GM12878 (cell line): ENCODE data around the gene ARAP2. TPM values are rescaled to one million over a fixed set of nuclear protein-coding genes. Genes with fewer than 3 reads are reported as not detected.

Experiments
- ATAC-seq: fragments of 200-7000 bp; cut with Tn5 transposase; 3 replicates; pipeline ENCODE4 v1.9.1; 2020; ENCODE audit warnings: mild to moderate bottlenecking, moderate library complexity
- BruUV-seq: library from RNA; stranded (reverse); fragments of 400-500 nt; replicated peaks from 2 replicates; lab custom pipeline; 2021; lab: Mats Ljungman, UMichigan
- CTCF ChIA-PET: fragments of 300-600 bp; sonication (Branson Sonifier 250); formaldehyde crosslinking; extraction: SDS; loops from one replicate; lab custom pipeline; 2021; ENCODE audit warnings: inconsistent platforms; lab: Yijun Ruan, JAX
- POLR2A ChIA-PET: fragments of 350-600 bp; formaldehyde crosslinking; extraction: SDS; loops from one replicate; lab custom pipeline; 2021; ENCODE audit warnings: inconsistent platforms; lab: Charles Lee
- RAD21 ChIA-PET: fragments of 300-600 bp; sonication (Branson Sonifier 250); formaldehyde crosslinking; loops from one replicate; lab custom pipeline; 2023; ENCODE audit warnings: antibody characterized with exemption; ENCODE audit not compliant: unreplicated experiment; lab: Charles Lee
- SMC1A ChIA-PET: fragments of 300-600 bp; sonication (Branson Sonifier 250); formaldehyde crosslinking; loops from one replicate; lab custom pipeline; 2023; ENCODE audit not compliant: unreplicated experiment, uncharacterized antibody; lab: Charles Lee
- DNase-seq: peaks from one replicate; pipeline ENCODE4 v3.0.0-alpha.2; 2011; ENCODE audit warnings: low read depth, low spot score
- FAIRE-seq: peaks from 3 replicates; lab custom pipeline; 2011; peaks lifted over from hg19 to GRCh38; lab: Jason Lieb, UNC
- H2AFZ ChIP-seq: 2 replicates; pipeline ENCODE4 v1.6.0; 2011; ENCODE audit warnings: low read depth, low read length, control low read depth; ENCODE audit not compliant: control insufficient read depth
- H3K27ac ChIP-seq: 2 replicates; pipeline ENCODE4 v1.5.1; 2011; ENCODE audit warnings: control low read depth; ENCODE audit not compliant: control insufficient read depth, insufficient read depth
- H3K27me3 ChIP-seq, 2 experiments: replicated peaks in 1 of 2; 2 replicates each; pipeline versions ENCODE4 v1.6.0 to v1.6.1; 2011; ENCODE audit warnings: low read length in 1 of 2; ENCODE audit not compliant: control insufficient read depth in 2 of 2, insufficient read depth in 2 of 2
- H3K36me3 ChIP-seq, 2 experiments: 2 replicates each; pipeline ENCODE4 v1.5.1; 2011; ENCODE audit warnings: low read length in 1 of 2; ENCODE audit not compliant: control insufficient read depth in 2 of 2, insufficient read depth in 2 of 2
- H3K4me1 ChIP-seq: 2 replicates; pipeline ENCODE4 v1.6.1; 2011; ENCODE audit warnings: mild to moderate bottlenecking, low read length, moderate library complexity, mixed read lengths; ENCODE audit not compliant: control insufficient read depth, insufficient read depth
- H3K4me2 ChIP-seq: 2 replicates; pipeline ENCODE4 v1.6.0; 2011; ENCODE audit warnings: control low read depth; ENCODE audit not compliant: control insufficient read depth, insufficient read depth
- H3K4me3 ChIP-seq: fragments of 200-600 bp; sonication (generic); 2 replicates; pipeline ENCODE4 v1.5.1; 2016
- H3K79me2 ChIP-seq: 2 replicates; pipeline ENCODE4 v1.6.0; 2011; ENCODE audit warnings: low read length; ENCODE audit not compliant: control insufficient read depth, insufficient read depth
- H3K9ac ChIP-seq: 2 replicates; pipeline ENCODE4 v1.8.0; 2011; ENCODE audit warnings: low read length, control low read depth, mixed read lengths; ENCODE audit not compliant: control insufficient read depth, insufficient read depth
- H3K9me3 ChIP-seq: replicated peaks from 3 replicates; pipeline ENCODE4 v1.5.1; 2011; ENCODE audit warnings: mild to moderate bottlenecking, low read length; ENCODE audit not compliant: control insufficient read depth, insufficient read depth
- H4K20me1 ChIP-seq: 2 replicates; pipeline ENCODE4 v1.6.0; 2011; ENCODE audit not compliant: control insufficient read depth, insufficient read depth
- CBX3 ChIP-seq: fragments of 200-600 bp; sonication (generic); IDR thresholded peaks from 2 replicates; pipeline ENCODE4 v1.6.1; 2016; ENCODE audit warnings: low read depth, borderline replicate concordance
- CHD1 ChIP-seq: IDR thresholded peaks from 2 replicates; pipeline ENCODE4 v1.6.1; 2012; ENCODE audit warnings: low read depth, low read length, improper control_type of control experiment
- CREM ChIP-seq: IDR thresholded peaks from 2 replicates; pipeline ENCODE4 v1.6.1; 2014; ENCODE audit warnings: antibody characterized with exemption, low read depth
- HDAC2 ChIP-seq: fragments of 200-600 bp; sonication (generic); IDR thresholded peaks from 2 replicates; pipeline ENCODE4 v1.6.1; 2017
- KDM1A ChIP-seq: fragments of 200-600 bp; sonication (generic); IDR thresholded peaks from 2 replicates; pipeline ENCODE4 v1.6.1; 2016; ENCODE audit warnings: borderline replicate concordance
- MEF2B ChIP-seq: fragments of 450-650 bp; IDR thresholded peaks from 2 replicates; pipeline ENCODE4 v1.6.1; 2018; ENCODE audit warnings: mild to moderate bottlenecking, moderate library complexity; ENCODE audit not compliant: partially characterized antibody, poor library complexity, severe bottlenecking
- NR2C1 ChIP-seq: fragments of 450-650 bp; IDR thresholded peaks from 2 replicates; pipeline ENCODE4 v1.6.1; 2017; ENCODE audit warnings: antibody characterized with exemption, mild to moderate bottlenecking, moderate library complexity
- NR2F1 ChIP-seq: fragments of 450-650 bp; conservative IDR thresholded peaks from 2 replicates; pipeline ENCODE4 v1.6.1; 2017; ENCODE audit warnings: mild to moderate bottlenecking
- NRF1 ChIP-seq: conservative IDR thresholded peaks from 2 replicates; pipeline ENCODE4 v1.6.1; 2011; ENCODE audit warnings: mild to moderate bottlenecking, low read depth, low read length, improper control_type of control experiment
- PAX8 ChIP-seq: fragments of 450-650 bp; IDR thresholded peaks from 2 replicates; pipeline ENCODE4 v1.6.1; 2017; ENCODE audit warnings: mild to moderate bottlenecking, moderate library complexity
- PML ChIP-seq: IDR thresholded peaks from 2 replicates; pipeline ENCODE4 v1.6.1; 2012; ENCODE audit warnings: low read length, inconsistent platforms
- RFX5 ChIP-seq: IDR thresholded peaks from 2 replicates; pipeline ENCODE4 v1.6.1; 2011; ENCODE audit warnings: low read depth, low read length, improper control_type of control experiment
- SPI1 ChIP-seq: IDR thresholded peaks from 2 replicates; pipeline ENCODE4 v1.6.1; 2011; ENCODE audit warnings: low read depth, mild to moderate bottlenecking, low read length, moderate library complexity, borderline replicate concordance; ENCODE audit not compliant: insufficient read depth
- TBL1XR1 ChIP-seq: IDR thresholded peaks from 2 replicates; pipeline ENCODE4 v1.6.1; 2012; ENCODE audit warnings: low read depth, low read length, improper control_type of control experiment
- TCF3 ChIP-seq: IDR thresholded peaks from 2 replicates; pipeline ENCODE4 v1.6.1; 2012; ENCODE audit warnings: low read depth, mild to moderate bottlenecking, low read length, borderline replicate concordance; ENCODE audit not compliant: insufficient read depth
- WGBS: methylation state at CpG from one replicate; pipeline ENCODE4 v1.1.6; 2016; ENCODE audit warnings: low lambda C conversion rate; ENCODE audit not compliant: insufficient replicate concordance, insufficient coverage; ENCODE audit errors: missing lambda C conversion rate; 5-methylcytosine and 5-hydroxymethylcytosine counted together
- in situ Hi-C: fragments of 300-500 bp; cut with MboI; formaldehyde crosslinking; loops from 9 replicates; pipeline ENCODE4 v1.14.3; 2018; ENCODE audit warnings: mixed read lengths
- intact Hi-C: fragments of 100-400 bp; cut with micrococcal nuclease; formaldehyde crosslinking; loops from one replicate; pipeline ENCODE4 v1.14.2; 2022; ENCODE audit not compliant: unreplicated experiment
- polyA plus RNA-seq, 11 experiments: library from polyadenylated mRNA; depleted of rRNA in 4 of 11; unstranded in 6 of 11; stranded (reverse) in 5 of 11; fragments of >200 nt; fragmentation: Nextera tagmentation in 4 of 11; fragmentation: Illumina TruSeq in 1 of 11; extraction: Ambion mirVana in 4 of 11; extraction: Trizol in 1 of 11; gene quantifications; 1 replicate in 1 of 11; 2 replicates in 10 of 11; pipeline versions ENCODE4 v1.2.1 to v1.2.3, GENCODE V29; 2011 to 2016; ENCODE audit warnings: inconsistent platforms in 2 of 11, missing spikeins in 2 of 11, low read depth in 1 of 11
- total RNA-seq, 4 experiments: library from RNA; depleted of rRNA in 3 of 4; stranded (reverse); fragments of >200 nt in 3 of 4; fragmentation: Illumina TruSeq in 1 of 4; extraction: Trizol in 1 of 4; gene quantifications; 2 replicates each; pipeline versions ENCODE4 v1.2.1 to v1.2.3, GENCODE V29; 2013 to 2021
- TF ChIP-seq, protein P1 (sequence below): fragments of 450-650 bp; conservative IDR thresholded peaks from 2 replicates; pipeline ENCODE4 v1.6.1; 2017; ENCODE audit warnings: mild to moderate bottlenecking, moderate library complexity
- TF ChIP-seq, protein P2 (sequence below): IDR thresholded peaks from 2 replicates; pipeline ENCODE4 v1.6.1; 2011; ENCODE audit warnings: mild to moderate bottlenecking, low read depth, low read length, moderate library complexity; ENCODE audit not compliant: insufficient replicate concordance
- TF ChIP-seq, protein P3 (sequence below): IDR thresholded peaks from 2 replicates; pipeline ENCODE4 v1.6.1; 2012; ENCODE audit warnings: low read depth, low read length, improper control_type of control experiment

ARAP2 gene
- total and polyA plus RNA-seq, 10 of the 15 experiments (the other 5 are each of a cell fraction or from before 2014, with no cell fraction given): 5.4 to 36.1 (median 12.2) TPM

DNA sequence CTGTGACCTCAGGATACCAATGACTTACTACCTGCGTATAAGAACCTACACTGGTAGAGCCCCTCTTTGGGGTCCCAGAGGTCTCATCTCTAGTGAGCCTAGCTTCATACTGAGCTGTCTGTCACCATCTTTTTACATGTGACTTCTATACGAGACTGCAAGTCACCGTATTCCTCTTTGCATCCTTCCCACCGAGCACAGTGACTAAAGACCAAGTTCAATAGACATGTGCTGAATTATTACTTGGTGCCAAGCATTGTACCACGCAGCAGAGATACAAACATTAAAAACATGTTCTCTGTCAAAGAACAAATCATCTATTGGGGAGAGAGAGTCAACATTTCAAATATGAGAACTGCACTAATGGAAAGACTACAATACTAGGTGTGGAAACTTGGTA is 16.4 kb downstream of the ARAP2 start:
- intact Hi-C loops: no loop called here
- Histone ChIP-seq H3K9me3 (peaks cover 2% of the 10 kb centered on the region; the same call in 2 of the 3 replicates), H3K4me2 (no peak overlapping the region), H3K4me3 (no peak overlapping the region), H3K27me3 (no peaks in the 10 kb centered on the region), H3K79me2 (peaks cover 41% of the 10 kb centered on the region), H3K27ac (no peak overlapping the region), H3K9ac (no peak overlapping the region), H2AFZ (no peak overlapping the region), H3K36me3 (no peaks in the 10 kb centered on the region; a peak in 1 of 4 replicates), H3K4me1 (no peaks in the 10 kb centered on the region), H4K20me1 (no peaks in the 10 kb centered on the region)
- BruUV-seq: no TSS peak
- no peak for DNase-seq
- ChIA-PET CTCF (interaction anchor here (1.1 to 1.2 kb wide), 2 partner anchors 15 to 17 kb away, joined by 3 read pairs; partner anchors contain the start of gene ARAP2), POLR2A (no interaction called here), SMC1A (interaction anchor here (0.6 to 1.4 kb wide), 5 partner anchors 14 to 422 kb away, joined by 3 to 5 read pairs (median 4); no protein-coding TSS in a partner anchor), RAD21 (no interaction called here)
- 93% methylated on average over 5 of the region's 5 CpGs for WGBS
- TF ChIP-seq CBX3 (no peak), NR2C1 (no peak), KDM1A (no peak), CHD1 (no peak), MEF2B (no peak), NRF1 (no peak), RFX5 (no peak), CREM (no peak), TCF3 (no peak), NR2F1 (no peak), TBL1XR1 (no peak), HDAC2 (no peak), SPI1 (no peak), PAX8 (no peak), PML (no peak)
- TF ChIP-seq, protein P1, sequence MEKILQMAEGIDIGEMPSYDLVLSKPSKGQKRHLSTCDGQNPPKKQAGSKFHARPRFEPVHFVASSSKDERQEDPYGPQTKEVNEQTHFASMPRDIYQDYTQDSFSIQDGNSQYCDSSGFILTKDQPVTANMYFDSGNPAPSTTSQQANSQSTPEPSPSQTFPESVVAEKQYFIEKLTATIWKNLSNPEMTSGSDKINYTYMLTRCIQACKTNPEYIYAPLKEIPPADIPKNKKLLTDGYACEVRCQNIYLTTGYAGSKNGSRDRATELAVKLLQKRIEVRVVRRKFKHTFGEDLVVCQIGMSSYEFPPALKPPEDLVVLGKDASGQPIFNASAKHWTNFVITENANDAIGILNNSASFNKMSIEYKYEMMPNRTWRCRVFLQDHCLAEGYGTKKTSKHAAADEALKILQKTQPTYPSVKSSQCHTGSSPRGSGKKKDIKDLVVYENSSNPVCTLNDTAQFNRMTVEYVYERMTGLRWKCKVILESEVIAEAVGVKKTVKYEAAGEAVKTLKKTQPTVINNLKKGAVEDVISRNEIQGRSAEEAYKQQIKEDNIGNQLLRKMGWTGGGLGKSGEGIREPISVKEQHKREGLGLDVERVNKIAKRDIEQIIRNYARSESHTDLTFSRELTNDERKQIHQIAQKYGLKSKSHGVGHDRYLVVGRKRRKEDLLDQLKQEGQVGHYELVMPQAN: no peak
- TF ChIP-seq, protein P2, sequence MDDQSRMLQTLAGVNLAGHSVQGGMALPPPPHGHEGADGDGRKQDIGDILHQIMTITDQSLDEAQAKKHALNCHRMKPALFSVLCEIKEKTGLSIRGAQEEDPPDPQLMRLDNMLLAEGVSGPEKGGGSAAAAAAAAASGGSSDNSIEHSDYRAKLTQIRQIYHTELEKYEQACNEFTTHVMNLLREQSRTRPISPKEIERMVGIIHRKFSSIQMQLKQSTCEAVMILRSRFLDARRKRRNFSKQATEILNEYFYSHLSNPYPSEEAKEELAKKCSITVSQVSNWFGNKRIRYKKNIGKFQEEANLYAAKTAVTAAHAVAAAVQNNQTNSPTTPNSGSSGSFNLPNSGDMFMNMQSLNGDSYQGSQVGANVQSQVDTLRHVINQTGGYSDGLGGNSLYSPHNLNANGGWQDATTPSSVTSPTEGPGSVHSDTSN: no peak
- TF ChIP-seq, protein P3, sequence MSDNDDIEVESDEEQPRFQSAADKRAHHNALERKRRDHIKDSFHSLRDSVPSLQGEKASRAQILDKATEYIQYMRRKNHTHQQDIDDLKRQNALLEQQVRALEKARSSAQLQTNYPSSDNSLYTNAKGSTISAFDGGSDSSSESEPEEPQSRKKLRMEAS: no peak
- in situ Hi-C loops: no loop called here
- ATAC-seq: no peak
- FAIRE-seq: no peak
